Osteoblast (primary cell): ENCODE measurements around the gene TACC2. TPM values are rescaled to one million over a fixed set of nuclear protein-coding genes. Genes with fewer than 3 reads are reported as not detected.

ENCODE experiments used
- DNase-seq: peaks from one replicate; pipeline ENCODE4 v3.0.0; 2011; ENCODE audit warnings: low spot score, mixed read lengths; ENCODE audit not compliant: insufficient read length; ENCODE audit errors: missing footprints
- H2AFZ ChIP-seq: 2 replicates; pipeline ENCODE4 v1.6.0; 2011; ENCODE audit warnings: mild to moderate bottlenecking, low read length
- H3K27ac ChIP-seq: 2 replicates; pipeline ENCODE4 v1.5.1; 2011; ENCODE audit warnings: mild to moderate bottlenecking, low read depth, low read length, moderate library complexity
- H3K27me3 ChIP-seq: 2 replicates; pipeline ENCODE4 v1.6.0; 2012; ENCODE audit warnings: mild to moderate bottlenecking, control low read depth, inconsistent platforms, low read length, moderate library complexity; ENCODE audit not compliant: insufficient read depth
- H3K36me3 ChIP-seq: 2 replicates; pipeline ENCODE4 v1.5.1; 2011; ENCODE audit warnings: mild to moderate bottlenecking, low read length, control low read depth, moderate library complexity; ENCODE audit not compliant: insufficient read depth
- H3K4me1 ChIP-seq: 2 replicates; pipeline ENCODE4 v1.5.1; 2011; ENCODE audit warnings: mild to moderate bottlenecking, low read length, control low read depth, moderate library complexity; ENCODE audit not compliant: insufficient read depth
- H3K4me2 ChIP-seq: 2 replicates; pipeline ENCODE4 v1.6.0; 2011; ENCODE audit warnings: mild to moderate bottlenecking, low read length; ENCODE audit not compliant: insufficient read depth
- H3K4me3 ChIP-seq: fragments of 200-600 bp; sonication (generic); 3 replicates; pipeline ENCODE4 v1.5.1; 2012; ENCODE audit warnings: mild to moderate bottlenecking, low read length, inconsistent platforms; ENCODE audit not compliant: insufficient read depth
- H3K79me2 ChIP-seq: 2 replicates; pipeline ENCODE4 v1.6.0; 2012; ENCODE audit warnings: mild to moderate bottlenecking, low read length, control low read depth, inconsistent platforms; ENCODE audit not compliant: insufficient read depth
- H3K9me3 ChIP-seq: 2 replicates; pipeline ENCODE4 v1.5.1; 2011; ENCODE audit warnings: low read depth, low read length, control low read depth
- H4K20me1 ChIP-seq: 2 replicates; pipeline ENCODE4 v1.6.0; 2012; ENCODE audit warnings: mild to moderate bottlenecking, low read length, control low read depth; ENCODE audit not compliant: insufficient read depth
- total RNA-seq: library from RNA; depleted of rRNA; stranded (reverse); fragments of >200 nt; gene quantifications from 2 replicates; pipeline ENCODE4 v1.2.3, GENCODE V29; 2012
- TF ChIP-seq, protein P1 (sequence below): IDR thresholded peaks from 2 replicates; pipeline ENCODE4 v1.5.1; 2011; ENCODE audit warnings: mild to moderate bottlenecking, low read depth, low read length, moderate library complexity; ENCODE audit errors: extremely low read depth

The TACC2 gene
- total RNA-seq, 1 donor, result 5.8 TPM

DNA sequence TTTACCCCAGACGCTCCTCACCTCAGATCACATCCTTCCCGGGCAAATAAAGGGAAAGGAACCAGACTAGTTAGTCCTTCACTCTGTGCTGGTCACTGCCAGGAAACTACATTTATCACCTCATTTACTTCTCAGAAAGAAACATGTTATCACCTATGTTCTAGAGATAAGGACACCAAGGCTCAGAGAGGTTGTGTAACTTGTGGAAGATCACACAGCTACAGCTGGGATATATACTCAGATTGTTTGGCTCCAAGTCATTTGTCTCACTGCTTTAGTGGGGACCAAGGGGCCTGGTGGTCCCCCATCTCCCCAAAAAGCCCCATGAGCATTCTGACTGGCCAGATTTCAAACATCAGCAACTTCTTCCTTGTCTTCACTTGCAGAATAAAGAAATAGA lies 264.6 kb downstream of the TACC2 start:
- DNase-seq, result no peak
- Histone ChIP-seq H3K27me3 (no peaks in the 10 kb centered on the region), H2AFZ (no peak overlapping the region), H3K4me3 (no peak overlapping the region), H3K79me2 (no peaks in the 10 kb centered on the region), H4K20me1 (no peaks in the 10 kb centered on the region), H3K27ac (no peak overlapping the region), H3K4me2 (no peak overlapping the region), H3K4me1 (peaks cover 1% of the 10 kb centered on the region), H3K9me3 (no peaks in the 10 kb centered on the region), H3K36me3 (no peaks in the 10 kb centered on the region)
- TF ChIP-seq, protein P1, sequence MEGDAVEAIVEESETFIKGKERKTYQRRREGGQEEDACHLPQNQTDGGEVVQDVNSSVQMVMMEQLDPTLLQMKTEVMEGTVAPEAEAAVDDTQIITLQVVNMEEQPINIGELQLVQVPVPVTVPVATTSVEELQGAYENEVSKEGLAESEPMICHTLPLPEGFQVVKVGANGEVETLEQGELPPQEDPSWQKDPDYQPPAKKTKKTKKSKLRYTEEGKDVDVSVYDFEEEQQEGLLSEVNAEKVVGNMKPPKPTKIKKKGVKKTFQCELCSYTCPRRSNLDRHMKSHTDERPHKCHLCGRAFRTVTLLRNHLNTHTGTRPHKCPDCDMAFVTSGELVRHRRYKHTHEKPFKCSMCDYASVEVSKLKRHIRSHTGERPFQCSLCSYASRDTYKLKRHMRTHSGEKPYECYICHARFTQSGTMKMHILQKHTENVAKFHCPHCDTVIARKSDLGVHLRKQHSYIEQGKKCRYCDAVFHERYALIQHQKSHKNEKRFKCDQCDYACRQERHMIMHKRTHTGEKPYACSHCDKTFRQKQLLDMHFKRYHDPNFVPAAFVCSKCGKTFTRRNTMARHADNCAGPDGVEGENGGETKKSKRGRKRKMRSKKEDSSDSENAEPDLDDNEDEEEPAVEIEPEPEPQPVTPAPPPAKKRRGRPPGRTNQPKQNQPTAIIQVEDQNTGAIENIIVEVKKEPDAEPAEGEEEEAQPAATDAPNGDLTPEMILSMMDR, result no peak

DNA sequence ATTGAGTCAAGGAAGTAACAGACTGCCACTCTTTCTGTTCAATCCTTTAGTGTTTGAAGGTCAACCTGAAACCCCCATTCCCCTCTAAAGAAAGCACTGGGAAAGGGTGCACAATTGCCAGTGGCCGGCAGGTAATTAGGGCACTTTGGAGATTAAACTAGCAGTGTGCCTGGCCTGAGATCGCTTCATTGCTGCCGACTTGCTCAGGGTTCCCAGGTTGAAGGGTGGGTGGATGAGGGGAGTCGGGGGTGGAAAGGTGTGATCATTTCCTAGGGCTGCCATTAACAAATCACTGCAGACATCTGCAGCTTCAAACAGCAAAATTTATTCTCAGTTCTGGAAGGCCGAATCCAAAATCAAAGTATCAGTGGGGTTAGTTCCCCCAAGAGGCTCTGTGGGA lies 265.9 kb downstream of the TACC2 start:
- no peak overlapping the region for H3K27ac ChIP-seq
- H3K4me3 ChIP-seq, result no peak overlapping the region
- H3K4me1 ChIP-seq, result peaks cover 3% of the 10 kb centered on the region
- no peaks in the 10 kb centered on the region for H3K27me3 ChIP-seq
- DNase-seq, result peak; percentile 59
- no peaks in the 10 kb centered on the region for H3K9me3 ChIP-seq
- H3K36me3 ChIP-seq, result no peaks in the 10 kb centered on the region
- H3K4me2 ChIP-seq, result no peak overlapping the region
- no peaks in the 10 kb centered on the region for H4K20me1 ChIP-seq
- no peaks in the 10 kb centered on the region for H3K79me2 ChIP-seq
- TF ChIP-seq, protein P1, result no peak
- no peak overlapping the region for H2AFZ ChIP-seq

DNA sequence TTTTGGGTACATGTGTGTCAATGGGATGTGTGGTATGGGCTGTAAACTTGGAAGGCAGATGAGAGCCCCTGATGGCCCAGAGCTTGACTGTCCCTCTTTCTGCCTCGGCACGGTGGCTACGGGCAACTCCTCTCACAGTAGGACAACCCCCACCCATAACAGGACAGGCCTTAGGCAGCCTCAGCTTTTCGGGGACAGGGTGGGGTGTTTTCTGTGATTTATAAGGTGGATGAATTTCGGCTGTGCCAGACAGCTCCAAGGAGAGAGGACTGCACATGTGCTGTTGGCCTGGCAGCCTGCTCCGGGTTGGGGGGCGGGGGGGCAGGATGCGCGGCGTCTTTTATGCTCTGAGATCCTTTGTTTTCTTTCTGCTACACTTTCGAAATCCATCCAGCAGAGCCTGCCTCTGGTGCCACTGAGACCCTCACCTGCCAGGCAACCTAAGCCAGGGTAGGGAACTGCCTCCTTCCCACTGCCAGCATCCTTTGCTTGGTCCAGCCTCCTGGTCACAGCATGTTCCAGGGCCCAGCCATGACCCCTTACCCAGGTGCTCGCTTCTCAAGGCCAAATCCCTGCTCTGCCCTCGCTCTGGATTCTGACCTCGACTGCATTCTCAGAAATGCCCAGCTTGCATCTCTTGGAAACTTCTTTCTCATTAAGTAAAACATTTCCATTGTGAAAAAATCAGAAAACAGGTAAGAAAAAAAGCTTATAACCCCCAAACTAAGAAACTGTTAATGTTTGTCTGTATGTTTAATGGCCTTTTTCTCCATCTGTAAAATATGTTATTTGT lies 266.7 kb downstream of the TACC2 start:
- Histone ChIP-seq H3K9me3 (no peaks in the 10 kb centered on the region), H3K27ac (no peak overlapping the region), H3K36me3 (no peaks in the 10 kb centered on the region), H3K27me3 (no peaks in the 10 kb centered on the region), H2AFZ (no peak overlapping the region), H3K4me3 (no peak overlapping the region), H3K4me2 (no peak overlapping the region), H4K20me1 (no peaks in the 10 kb centered on the region), H3K4me1 (peaks cover 3% of the 10 kb centered on the region), H3K79me2 (no peaks in the 10 kb centered on the region)
- DNase-seq, result peak; percentile 44
- TF ChIP-seq, protein P1, result no peak

DNA sequence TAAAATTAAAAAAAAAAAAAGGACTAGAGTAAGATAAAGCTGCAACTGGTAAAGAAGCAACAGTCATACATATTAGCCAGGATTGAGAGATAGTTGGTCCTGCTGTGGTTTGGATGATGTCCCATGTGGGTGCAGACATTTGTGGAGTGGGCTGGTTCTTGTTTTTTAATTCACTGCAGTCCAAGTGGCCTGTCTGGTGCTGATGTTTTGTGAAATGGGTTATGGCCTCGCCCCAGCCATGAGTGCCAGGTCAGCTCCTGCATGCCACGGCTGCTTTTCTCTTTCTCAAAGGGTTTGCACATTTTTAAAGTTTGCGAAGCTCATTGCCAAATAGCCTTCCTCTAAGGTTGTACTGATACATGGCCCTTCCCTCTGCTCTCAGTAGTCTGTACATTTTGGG lies 268.1 kb downstream of the TACC2 start:
- Histone ChIP-seq H2AFZ (no peak overlapping the region), H4K20me1 (no peaks in the 10 kb centered on the region), H3K9me3 (no peaks in the 10 kb centered on the region), H3K36me3 (no peaks in the 10 kb centered on the region), H3K4me1 (peaks cover 3% of the 10 kb centered on the region), H3K27ac (no peak overlapping the region), H3K27me3 (no peaks in the 10 kb centered on the region), H3K79me2 (no peaks in the 10 kb centered on the region), H3K4me3 (no peak overlapping the region), H3K4me2 (no peak overlapping the region)
- TF ChIP-seq, protein P1, result no peak
- DNase-seq, result peak; percentile 42
